CD4-positive, alpha-beta T cell treated with Interleukin-12 subunit alpha and Interleukin-12 subunit beta, for 1 hour (primary cell): ENCODE data around the gene SCUBE3.

ENCODE experiments used
- DNase-seq: peaks from one replicate; pipeline ENCODE4 v3.0.0-alpha.2; 2020

The SCUBE3 gene

DNA sequence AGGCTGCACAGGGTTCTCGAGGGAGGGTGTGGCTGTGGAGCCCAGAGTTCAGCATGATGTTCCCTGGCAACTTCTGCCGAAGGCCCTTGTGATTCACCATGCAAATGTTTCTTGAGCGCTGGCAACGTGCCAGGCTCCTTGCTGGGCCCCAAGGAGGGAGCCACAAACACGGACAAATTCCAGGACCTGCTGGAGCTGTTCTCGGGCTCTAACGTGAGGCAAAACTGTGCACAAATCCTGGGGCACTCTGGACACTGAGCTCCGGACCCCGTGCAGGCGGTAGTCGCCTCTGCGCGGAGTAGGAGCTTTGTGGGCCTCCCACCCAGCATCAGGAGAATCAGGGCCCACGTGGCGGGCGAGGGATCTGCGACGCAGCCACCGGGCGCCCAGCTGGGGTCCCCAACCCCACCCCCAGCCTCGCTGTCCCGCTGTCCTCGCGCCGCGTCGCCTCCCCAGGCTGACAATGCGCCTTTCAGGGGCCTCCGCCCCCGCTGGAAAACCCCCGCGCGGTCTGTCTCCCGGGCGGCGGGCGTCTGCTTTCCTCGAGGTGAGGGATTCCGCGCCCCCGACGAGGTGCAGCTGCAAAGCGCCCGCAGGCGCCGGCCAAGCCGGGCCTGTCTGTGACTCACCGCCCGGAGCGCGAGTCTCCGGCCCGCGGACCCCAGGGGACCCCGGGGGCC lies 31.7 kb upstream of the SCUBE3 start:
- no peak for DNase-seq

GRCh38 chr6:35183281-35183680 lies 30.5 kb upstream of the SCUBE3 start:
- DNase-seq = no peak

DNA sequence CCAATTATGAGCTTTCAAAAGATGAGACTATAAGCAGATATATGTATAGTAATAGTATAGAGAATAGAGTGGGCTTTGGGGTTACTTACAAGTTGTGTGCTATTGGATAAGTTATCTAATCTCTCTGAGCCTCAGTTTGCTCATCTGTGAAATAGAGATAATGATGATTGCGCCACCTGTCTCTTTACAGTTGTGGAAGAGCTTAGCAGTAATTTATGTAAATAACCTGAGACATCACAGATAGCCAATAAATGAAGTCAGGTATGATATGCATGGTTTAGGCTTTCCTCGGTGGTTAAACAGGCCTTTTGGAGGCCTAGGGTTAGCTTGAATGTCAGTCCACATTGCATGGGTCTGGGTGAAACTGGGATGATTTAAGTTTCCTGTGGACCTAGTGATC lies 29.8 kb upstream of the SCUBE3 start:
- DNase-seq = no peak

- DNase-seq = no peak
Measured at GRCh38 chr6:35184580-35185301, 29.0 kb upstream of the SCUBE3 start.

GRCh38 chr6:35185302-35185681 lies 28.5 kb upstream of the SCUBE3 start:
- DNase-seq = no peak

GRCh38 chr6:35185971-35186370 lies 27.8 kb upstream of the SCUBE3 start:
- no peak for DNase-seq

DNA sequence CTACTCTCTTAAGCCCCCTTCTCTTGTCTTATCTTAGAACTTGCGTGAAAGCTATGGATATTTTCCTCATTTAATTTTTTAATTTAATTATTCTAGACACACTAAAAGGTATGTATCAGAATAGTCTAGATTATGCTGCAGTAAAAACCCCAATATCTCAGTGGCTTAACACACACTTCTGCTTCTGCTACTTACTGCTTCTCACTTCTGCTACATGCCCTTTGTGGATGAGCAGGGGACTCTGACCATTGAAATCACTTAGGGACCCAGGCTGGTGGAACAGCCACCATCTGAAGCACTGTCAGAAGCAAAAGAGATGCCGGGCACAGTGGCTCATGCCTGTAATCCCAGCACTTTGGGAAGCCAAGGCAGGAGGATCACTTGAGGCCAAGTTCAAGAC lies 27.2 kb upstream of the SCUBE3 start:
- no peak for DNase-seq

DNA sequence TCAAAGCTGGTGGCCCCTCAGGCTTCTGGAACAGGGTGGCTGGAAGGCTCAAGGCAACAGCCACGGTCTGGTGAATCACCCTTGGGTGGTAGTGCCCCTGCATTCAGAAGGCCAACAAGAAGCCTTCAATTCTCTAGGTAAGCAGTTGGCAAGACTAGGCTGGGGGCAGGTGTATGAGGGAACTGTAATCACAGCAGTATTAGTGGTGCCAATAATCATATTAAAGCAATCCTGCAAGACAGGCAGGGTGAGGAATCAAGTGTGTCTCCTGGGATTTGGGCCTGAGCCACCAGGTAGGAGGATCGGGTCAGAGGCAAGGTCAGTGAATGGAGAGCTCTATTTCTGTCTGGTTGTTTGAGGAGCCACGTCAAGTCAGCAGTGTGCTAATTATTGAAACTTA lies 24.9 kb upstream of the SCUBE3 start:
- no peak for DNase-seq

- no peak for DNase-seq
Measured at GRCh38 chr6:35190306-35190705, 23.4 kb upstream of the SCUBE3 start.

DNA sequence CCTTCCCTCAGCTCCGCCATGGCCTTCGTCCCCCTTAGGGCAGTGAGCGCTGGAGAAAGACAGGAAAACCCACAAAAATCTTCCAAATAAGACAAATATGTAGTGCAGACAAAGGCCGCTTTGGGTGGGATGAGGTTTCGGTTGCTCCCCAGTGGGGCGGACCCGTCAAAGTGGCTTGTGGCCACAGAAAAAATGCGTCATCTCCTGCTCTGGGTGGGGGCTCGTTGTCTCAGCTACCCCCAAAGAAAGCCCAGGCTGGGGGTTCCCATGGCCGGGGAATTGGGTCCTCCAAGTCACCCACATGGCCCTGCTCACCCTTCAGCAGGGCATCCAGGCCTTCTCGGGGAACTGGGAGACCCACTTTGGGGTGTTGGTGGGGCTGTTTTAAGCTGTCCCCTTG lies 21.9 kb upstream of the SCUBE3 start:
- peak; percentile 32 for DNase-seq

GRCh38 chr6:35192301-35192860 lies 21.4 kb upstream of the SCUBE3 start:
- DNase-seq = no peak

- DNase-seq = no peak
Measured at GRCh38 chr6:35194390-35194789, 19.4 kb upstream of the SCUBE3 start.

- no peak for DNase-seq
Measured at GRCh38 chr6:35195120-35195780, 18.5 kb upstream of the SCUBE3 start.

DNA sequence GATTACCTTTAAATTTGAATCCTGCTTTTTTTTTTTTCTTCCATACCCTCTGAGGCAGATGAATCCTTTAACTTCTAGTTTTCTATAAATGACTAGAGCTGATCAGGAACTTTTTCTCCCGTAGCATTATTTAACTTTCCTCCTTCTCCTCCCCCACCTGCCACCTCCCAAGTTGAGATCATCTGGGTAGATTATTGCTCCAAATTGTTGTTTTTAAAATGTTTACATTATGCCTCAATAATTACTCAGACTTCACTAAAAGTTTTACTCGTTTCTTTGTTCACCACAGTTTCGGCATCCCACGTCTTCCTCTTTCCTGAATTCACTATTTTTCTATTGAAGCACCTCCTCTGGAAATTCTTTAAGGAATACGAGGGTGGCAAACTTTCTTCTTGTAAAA lies 16.6 kb upstream of the SCUBE3 start:
- no peak for DNase-seq

DNA sequence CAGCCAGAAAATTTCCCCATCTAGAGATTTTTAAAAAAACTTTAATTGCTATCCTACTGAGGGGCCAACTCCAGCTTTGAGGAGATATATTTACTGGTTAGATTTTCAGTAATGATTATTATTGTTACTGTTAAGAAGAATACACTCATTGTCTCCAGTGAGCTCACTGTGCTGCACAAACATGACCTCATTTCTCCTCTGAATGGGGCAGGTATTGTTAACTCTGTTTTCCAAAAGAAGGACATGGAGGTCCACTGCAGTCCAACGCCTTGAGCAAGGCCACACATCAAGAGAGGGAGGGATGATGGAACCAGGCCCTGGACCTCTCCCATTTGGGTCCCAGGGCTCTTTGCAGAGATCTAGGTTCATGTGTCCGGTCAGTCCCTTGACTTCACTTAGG lies 13.9 kb upstream of the SCUBE3 start:
- no peak for DNase-seq

DNA sequence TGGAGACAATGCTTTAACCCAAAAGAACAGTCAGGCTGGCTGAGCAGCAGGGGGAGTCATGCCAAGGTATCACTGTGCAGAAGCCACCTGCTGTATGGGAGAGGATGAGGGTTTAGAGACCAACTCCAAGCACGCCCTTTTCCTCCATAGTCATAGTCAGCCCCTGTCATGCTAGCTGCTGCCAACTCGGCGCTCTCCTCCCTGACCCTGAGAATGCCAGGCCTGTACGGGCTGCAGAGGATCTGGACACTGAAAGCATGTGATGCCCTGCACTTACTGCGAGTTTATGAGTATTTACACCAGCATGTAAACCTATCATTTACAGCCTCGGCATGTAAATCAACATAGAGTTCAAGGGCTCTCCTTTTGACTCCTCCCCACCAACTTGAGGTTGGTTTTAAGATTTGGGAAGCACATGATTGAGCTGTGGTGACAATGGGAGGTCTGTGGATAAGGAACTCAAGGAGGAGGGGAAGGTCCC lies 11.7 kb upstream of the SCUBE3 start:
- DNase-seq = no peak

GRCh38 chr6:35203152-35203670 lies 10.5 kb upstream of the SCUBE3 start:
- no peak for DNase-seq

GRCh38 chr6:35203680-35204079 lies 10.1 kb upstream of the SCUBE3 start:
- no peak for DNase-seq

DNA sequence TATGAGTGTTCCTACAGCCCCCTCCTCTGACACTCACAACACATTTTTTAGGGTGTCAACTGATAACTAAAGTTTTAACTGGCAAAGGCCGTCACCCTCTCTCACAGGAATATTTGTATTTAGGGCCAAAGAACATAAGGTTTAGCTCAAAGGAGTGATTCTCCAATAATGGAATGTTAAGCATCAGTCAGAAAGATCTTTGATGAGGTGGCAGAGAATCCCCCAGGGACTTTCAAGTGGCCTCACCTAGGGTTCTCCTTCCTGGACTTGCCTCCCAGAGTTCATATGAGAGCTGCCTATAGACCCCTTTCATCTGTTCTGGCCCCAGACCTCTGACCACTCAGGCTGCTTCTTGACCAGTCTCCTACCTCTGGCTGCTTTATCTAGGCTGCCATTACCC lies 7.4 kb upstream of the SCUBE3 start:
- no peak for DNase-seq

DNA sequence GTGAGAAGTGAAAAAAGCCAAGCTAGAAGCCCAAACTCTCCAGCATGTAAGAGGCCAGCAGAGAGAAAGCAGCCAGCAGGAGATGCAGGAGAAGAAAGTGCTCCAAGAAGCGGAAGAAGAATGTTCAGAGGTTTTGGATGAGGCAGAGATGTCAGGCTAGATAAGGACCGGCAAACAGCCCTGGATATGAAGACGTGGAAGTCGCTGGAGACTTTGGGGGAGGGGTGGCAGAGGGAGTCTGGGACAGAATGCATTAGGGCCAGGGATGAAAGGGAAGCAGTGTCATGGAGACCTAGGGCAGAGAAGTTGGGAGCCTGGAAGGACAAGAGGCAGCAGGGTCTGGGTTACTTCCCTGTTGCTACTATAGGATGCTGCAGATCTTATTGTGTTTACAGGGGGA lies 5.3 kb upstream of the SCUBE3 start:
- no peak for DNase-seq

DNA sequence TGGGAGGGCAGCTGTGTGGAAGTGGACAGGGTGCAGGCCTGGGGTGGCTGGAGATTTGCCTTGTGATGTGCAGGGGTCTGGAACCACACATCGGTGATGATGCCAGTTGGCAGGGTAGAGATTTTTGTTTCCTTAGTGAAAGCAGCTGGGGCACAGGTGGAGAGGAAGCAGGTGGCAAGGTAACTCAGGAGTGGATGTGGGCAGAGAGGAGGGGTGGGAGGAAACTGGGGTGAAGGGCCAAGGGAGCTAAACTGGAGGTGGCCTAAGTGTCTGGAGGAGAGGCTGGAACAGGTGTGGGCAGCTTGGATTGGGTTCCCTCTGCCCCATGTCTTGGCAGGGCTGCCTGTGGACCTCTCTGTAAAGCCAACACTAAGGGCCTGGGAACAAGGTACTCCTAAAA lies 4.7 kb upstream of the SCUBE3 start:
- DNase-seq = no peak

DNA sequence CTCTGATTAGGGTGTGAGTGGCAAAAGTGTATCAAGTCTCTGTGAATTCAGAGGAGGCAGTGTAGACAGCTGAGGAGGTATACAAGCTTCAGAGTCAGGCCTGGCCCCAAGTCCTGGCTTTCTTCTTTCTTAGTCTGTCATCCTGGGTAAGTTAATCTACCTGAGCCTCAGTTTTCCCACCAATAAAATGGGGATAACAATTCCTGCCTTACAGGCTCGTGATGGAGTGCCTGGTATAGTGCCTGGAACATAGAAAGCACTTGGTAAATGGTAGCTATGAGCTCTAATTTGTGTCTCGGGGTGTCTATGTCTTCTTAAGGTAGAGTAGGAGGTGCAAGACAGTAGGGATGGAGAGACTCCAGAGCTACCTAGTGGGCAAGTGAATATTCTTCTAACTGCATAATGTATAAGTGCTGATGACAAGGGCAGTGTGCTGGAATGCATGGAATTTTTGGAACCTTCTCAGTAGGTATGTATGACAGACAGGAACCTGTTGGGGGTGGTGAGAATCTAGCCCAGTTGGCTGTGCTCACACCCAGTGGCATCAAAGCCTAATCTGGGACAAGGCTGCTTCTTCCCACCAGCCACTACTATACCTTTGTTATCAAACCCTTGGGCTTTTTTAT lies 4.0 kb upstream of the SCUBE3 start:
- DNase-seq = no peak

DNA sequence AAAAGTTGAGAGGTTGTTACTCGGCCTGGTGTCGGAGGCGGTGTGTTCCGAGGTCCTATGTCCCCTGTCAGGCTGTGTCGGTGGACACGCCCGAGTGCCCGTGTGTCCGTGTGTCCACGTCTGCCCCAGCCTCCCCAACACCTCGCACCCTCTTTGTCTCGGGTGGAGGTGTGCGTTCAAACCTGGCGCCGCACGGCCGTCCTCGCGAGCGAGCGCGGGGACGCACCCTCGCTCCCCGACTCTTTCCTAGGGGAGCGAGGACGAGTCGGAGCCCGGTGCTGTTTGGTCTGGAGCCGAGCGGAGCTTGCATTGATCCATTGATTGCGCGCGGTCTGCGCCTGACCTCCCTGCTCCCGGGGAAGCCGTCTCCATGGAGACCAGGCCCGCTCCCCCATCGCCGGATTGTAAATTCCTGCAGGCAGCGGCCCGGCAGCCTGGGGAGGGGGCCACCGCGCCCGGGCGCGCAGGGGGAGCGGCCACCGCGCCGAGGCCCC lies 411 bp upstream of the SCUBE3 start:
- no peak for DNase-seq
